ENCODE results near the gene GRN.

Gene GRN

GRCh38 chr17:44322236-44322895 lies 22.7 kb upstream of the GRN start:
- Histone ChIP-seq H3K27ac (replicated peaks) (no peak overlapping the region), H3K27me3 (ENCODE audit: insufficient read depth, poor library complexity, severe bottlenecking) (peaks cover under 1% of the 10 kb centered on the region), H3K4me3 (replicated peaks; ENCODE audit: insufficient read depth, low read length) (no peak overlapping the region)
- DNase-seq (ENCODE audit: low read depth in 1 of 2, low spot score in 1 of 2): no peak
- no peak for TF ChIP-seq SPI1 (IDR thresholded peaks at IDR 0.05; ENCODE audit: borderline replicate concordance, low read depth)
- TF ChIP-seq REST (IDR thresholded peaks at IDR 0.05; ENCODE audit: insufficient replicate concordance, low read depth): no peak
- no peak for TF ChIP-seq GABPA (IDR thresholded peaks at IDR 0.05; ENCODE audit: low read depth)
- no peak for TF ChIP-seq CTCF (IDR thresholded peaks at IDR 0.05; ENCODE audit: insufficient read depth, low read length)

GRCh38 chr17:44323359-44324091 lies 21.6 kb upstream of the GRN start:
- Histone ChIP-seq H3K4me3 (replicated peaks; ENCODE audit: insufficient read depth, low read length) (peak overlapping the region; percentile 92), H3K27ac (replicated peaks) (no peak overlapping the region; the same call in 1 of the 2 replicates), H3K27me3 (ENCODE audit: insufficient read depth, poor library complexity, severe bottlenecking) (no peaks in the 10 kb centered on the region)
- TF ChIP-seq REST (IDR thresholded peaks at IDR 0.05; ENCODE audit: insufficient replicate concordance, low read depth) (no peak), POLR2AphosphoS5 (IDR thresholded peaks at IDR 0.05; ENCODE audit: low read depth) (no peak), CTCF (IDR thresholded peaks at IDR 0.05; ENCODE audit: insufficient read depth, low read length) (no peak), GABPA (IDR thresholded peaks at IDR 0.05; ENCODE audit: low read depth) (no peak), SPI1 (IDR thresholded peaks at IDR 0.05; ENCODE audit: borderline replicate concordance, low read depth) (no peak)
- DNase-seq (ENCODE audit: low read depth in 1 of 2, low spot score in 1 of 2): no peak

DNA sequence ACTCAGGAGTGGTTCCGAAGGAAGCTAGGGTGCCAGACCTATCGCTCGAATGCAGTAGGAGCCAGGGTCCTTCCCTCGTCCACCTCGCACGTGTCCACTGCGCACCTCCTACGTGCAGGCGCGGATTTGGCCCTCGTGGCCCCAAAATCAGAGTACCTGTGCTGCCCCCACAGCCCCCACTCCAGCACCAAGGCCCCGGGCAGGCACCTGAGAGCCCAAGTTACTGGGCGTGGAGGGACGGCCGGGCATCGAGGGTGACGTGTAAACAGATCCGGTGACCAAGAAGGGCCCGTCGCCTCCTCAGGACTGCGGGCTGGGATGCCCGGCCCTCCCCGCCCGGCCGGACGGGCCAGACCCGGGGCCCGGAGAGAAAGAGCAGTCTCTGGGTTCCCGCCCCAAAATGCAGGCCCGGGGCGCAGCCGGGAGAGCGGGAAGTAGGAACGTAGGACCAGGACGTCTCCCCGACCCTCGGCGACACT lies 21.0 kb upstream of the GRN start:
- TF ChIP-seq POLR2AphosphoS5 (IDR thresholded peaks at IDR 0.05; ENCODE audit: low read depth): no peak

DNA sequence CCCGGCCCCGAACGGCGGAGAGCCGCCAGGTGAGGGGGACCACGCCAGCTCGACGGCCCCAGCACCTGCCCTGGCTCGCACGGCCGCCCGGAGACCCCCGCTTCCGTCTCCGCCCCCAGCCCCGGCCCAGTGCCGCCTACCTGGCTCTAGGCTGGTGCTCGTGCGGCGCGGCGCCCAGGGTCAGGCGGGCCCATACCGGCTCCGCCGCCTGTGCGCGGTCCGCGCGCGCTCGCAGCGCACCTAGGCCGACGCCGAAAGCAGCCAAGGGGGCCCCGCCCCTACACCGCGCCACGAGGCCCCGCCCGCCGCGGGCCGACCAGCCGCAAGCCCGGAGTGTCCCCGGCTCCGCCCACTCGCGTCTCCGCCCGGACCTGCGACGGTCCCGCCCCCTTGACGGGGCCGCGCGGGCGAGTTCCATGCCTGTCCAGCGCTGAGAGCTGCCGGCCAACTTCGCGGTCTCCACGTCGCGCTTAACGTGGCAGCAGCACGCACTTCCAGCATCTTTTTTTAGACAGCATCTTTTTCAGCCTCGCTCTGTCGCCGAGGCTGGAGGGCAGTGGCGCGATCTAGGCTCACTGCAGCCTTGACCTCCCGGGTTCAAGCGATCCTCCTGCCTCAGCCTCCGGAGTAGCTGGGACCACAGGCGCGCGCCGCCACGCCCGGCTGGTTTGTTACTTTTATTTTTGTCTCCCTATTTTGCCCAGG lies 20.4 kb upstream of the GRN start, which contains the start of gene SLC25A39:
SLC25A39 (minus strand) TSS at position 253 of the 705 bp plus-strand sequence. CDS start 1,261 bp downstream, outside the sequence.
- TF ChIP-seq REST (IDR thresholded peaks at IDR 0.05; ENCODE audit: insufficient replicate concordance, low read depth) (peak; percentile 23), POLR2AphosphoS5 (IDR thresholded peaks at IDR 0.05; ENCODE audit: low read depth) (peak; percentile 44), CTCF (IDR thresholded peaks at IDR 0.05; ENCODE audit: insufficient read depth, low read length) (no peak), GABPA (IDR thresholded peaks at IDR 0.05; ENCODE audit: low read depth) (no peak), SPI1 (IDR thresholded peaks at IDR 0.05; ENCODE audit: borderline replicate concordance, low read depth) (no peak)
- H3K27ac ChIP-seq (replicated peaks): peak within 1 kb of the TSS; percentile 74
- DNase-seq (ENCODE audit: low read depth in 1 of 2, low spot score in 1 of 2): peak; percentile 91 to 92
- no peaks in the 10 kb centered on the region for H3K27me3 ChIP-seq (ENCODE audit: insufficient read depth, poor library complexity, severe bottlenecking)
- peak within 1 kb of the TSS; percentile 92 for H3K4me3 ChIP-seq (replicated peaks; ENCODE audit: insufficient read depth, low read length)

More for the DNA sequence above, 21.0 kb upstream of the GRN start:
- H3K27ac ChIP-seq (replicated peaks): peak overlapping the region; percentile 74
- H3K27me3 ChIP-seq (ENCODE audit: insufficient read depth, poor library complexity, severe bottlenecking): no peaks in the 10 kb centered on the region
- no peak for DNase-seq (ENCODE audit: low read depth in 1 of 2, low spot score in 1 of 2)
- peak overlapping the region; percentile 92 for H3K4me3 ChIP-seq (replicated peaks; ENCODE audit: insufficient read depth, low read length)

Measured in HL-60 (cell line).